HepG2 (cell line): ENCODE measurements around the gene OSBPL2. TPM values are rescaled to one million over a fixed set of nuclear protein-coding genes. Genes with fewer than 3 reads are reported as not detected.

Experiments used
- ARID4A ChIP-seq: sonication (generic); formaldehyde crosslinking; IDR thresholded peaks from 2 replicates; pipeline ENCODE4 v1.5.0; 2020; ENCODE audit warnings: mild to moderate bottlenecking, missing genetic modification reagents, borderline replicate concordance
- BHLHE40 ChIP-seq: IDR thresholded peaks from 2 replicates; pipeline ENCODE4 v1.6.1; 2011; ENCODE audit warnings: low read length, improper control_type of control experiment
- BRD4 ChIP-seq: sonication (generic); formaldehyde crosslinking; IDR thresholded peaks from 2 replicates; pipeline ENCODE4 v1.4.0; 2020; ENCODE audit warnings: missing genetic modification reagents
- CBX2 ChIP-seq, 2 experiments: fragments of 200-600 bp in 1 of 2; sonication (generic); formaldehyde crosslinking in 1 of 2; IDR thresholded peaks; 2 replicates each; pipeline versions ENCODE4 v1.7.0 to v1.8.1; 2018 to 2022; ENCODE audit warnings: low read depth in 2 of 2, low read length in 1 of 2, mild to moderate bottlenecking in 1 of 2, missing genetic modification reagents in 1 of 2
- FOXC1 ChIP-seq: sonication (generic); formaldehyde crosslinking; IDR thresholded peaks from 2 replicates; pipeline ENCODE4 v1.8.0; 2022; ENCODE audit warnings: mild to moderate bottlenecking, missing genetic modification reagents, borderline replicate concordance
- HNRNPK ChIP-seq: fragments of 200-400 bp; formaldehyde crosslinking; IDR thresholded peaks from 2 replicates; pipeline ENCODE4 v1.6.1; 2018; ENCODE audit warnings: low read length, low read depth, moderate library complexity, mild to moderate bottlenecking; ENCODE audit not compliant: poor library complexity, severe bottlenecking
- HNRNPL ChIP-seq: fragments of 200-400 bp; formaldehyde crosslinking; IDR thresholded peaks from 2 replicates; pipeline ENCODE4 v1.6.1; 2017; ENCODE audit warnings: mild to moderate bottlenecking, low read depth, low read length
- HNRNPLL ChIP-seq: fragments of 200-400 bp; formaldehyde crosslinking; IDR thresholded peaks from 2 replicates; pipeline ENCODE4 v1.6.1; 2017; ENCODE audit warnings: mild to moderate bottlenecking, low read depth, low read length; ENCODE audit not compliant: poor library complexity, severe bottlenecking
- MAX ChIP-seq: IDR thresholded peaks from 2 replicates; pipeline ENCODE4 v1.6.1; 2012; ENCODE audit warnings: inconsistent platforms
- MIER2 ChIP-seq: IDR thresholded peaks from 2 replicates; pipeline ENCODE4 v1.6.1; 2016; ENCODE audit warnings: missing biosample characterization, missing genetic modification reagents
- MTERF4 ChIP-seq: sonication (generic); formaldehyde crosslinking; IDR thresholded peaks from 2 replicates; pipeline ENCODE4 v1.8.0; 2023; ENCODE audit warnings: mild to moderate bottlenecking, missing genetic modification reagents
- NFIB ChIP-seq: sonication (generic); formaldehyde crosslinking; IDR thresholded peaks from 2 replicates; pipeline ENCODE4 v1.9.0; 2021; ENCODE audit warnings: missing genetic modification reagents, mild to moderate bottlenecking, borderline replicate concordance
- RARA ChIP-seq: IDR thresholded peaks from 2 replicates; pipeline ENCODE4 v1.6.1; 2016; ENCODE audit warnings: missing genetic modification reagents, missing compliant biosample characterization
- RNF2 ChIP-seq: fragments of 450-650 bp; conservative IDR thresholded peaks from 2 replicates; pipeline ENCODE4 v1.6.1; 2016; ENCODE audit warnings: low read depth
- ZHX1 ChIP-seq: sonication (generic); formaldehyde crosslinking; IDR thresholded peaks from 2 replicates; pipeline ENCODE4 v1.8.1; 2022; ENCODE audit warnings: low read depth, mild to moderate bottlenecking, missing genetic modification reagents
- ZNF33B ChIP-seq: sonication (generic); formaldehyde crosslinking; IDR thresholded peaks from 2 replicates; pipeline ENCODE4 v1.5.1; 2020; ENCODE audit warnings: mild to moderate bottlenecking, missing genetic modification reagents
- ZNF567 ChIP-seq: sonication (generic); formaldehyde crosslinking; IDR thresholded peaks from 2 replicates; pipeline ENCODE4 v1.8.1; 2023; ENCODE audit warnings: mild to moderate bottlenecking, missing genetic modification reagents, borderline replicate concordance
- ZNF776 ChIP-seq: sonication (generic); formaldehyde crosslinking; IDR thresholded peaks from 2 replicates; pipeline ENCODE4 v1.4.0; 2020; ENCODE audit warnings: mild to moderate bottlenecking, missing genetic modification reagents
- ZNF83 ChIP-seq: sonication (generic); formaldehyde crosslinking; IDR thresholded peaks from 2 replicates; pipeline ENCODE4 v1.4.0; 2020; ENCODE audit warnings: missing genetic modification reagents, mild to moderate bottlenecking, borderline replicate concordance
- polyA plus RNA-seq, 8 experiments: library from polyadenylated mRNA; depleted of rRNA in 3 of 8; stranded (reverse) in 7 of 8; unstranded in 1 of 8; fragments of >200 nt; fragmentation: Illumina TruSeq in 4 of 8; extraction: Trizol in 4 of 8; gene quantifications; 2 replicates each; pipeline versions ENCODE4 v1.2.1 to v1.2.3, GENCODE V29; 2011 to 2016; ENCODE audit warnings: low read depth in 4 of 8, missing spikeins in 1 of 8, mixed read lengths in 1 of 8; ENCODE audit not compliant: insufficient read depth in 1 of 8
- total RNA-seq, 5 experiments: library from RNA; depleted of rRNA; stranded (reverse); fragments of >200 nt; fragmentation: Illumina TruSeq; extraction: Trizol; gene quantifications; 2 replicates each; pipeline ENCODE4 v1.2.3, GENCODE V29; 2016; ENCODE audit warnings: low read depth in 1 of 5

The OSBPL2 gene
- total and polyA plus RNA-seq, 2 of the 13 experiments (the other 11 are each of a cell fraction or from before 2014, with no cell fraction given) = 18.5 to 37.4 TPM

- TF ChIP-seq HNRNPL (0 out of 2 replicates have a peak, but pooled peaks have one; percentile 26), HNRNPLL (no peak), ZNF776 (CRISPR knock-in tag) (0 out of 2 replicates have a peak, but pooled peaks have one; percentile 83), RARA (CRISPR knock-in tag) (no peak), MAX (peak; percentile 86), ZNF33B (CRISPR knock-in tag) (peak; percentile 71; the same call in 1 of the 2 replicates), HNRNPK (no peak), ARID4A (peak; percentile 30; the same call in 1 of the 2 replicates), ZHX1 (CRISPR knock-in tag) (no peak), RNF2 (peak; percentile 69; the same call in 1 of the 2 replicates), NFIB (CRISPR knock-in tag) (peak; percentile 90; the same call in 1 of the 2 replicates), MIER2 (peak; percentile 48; the same call in 1 of the 2 replicates), CBX2 (IDR thresholded peaks at IDR 0.05; ENCODE audit: low read depth, low read length) (no peak), CBX2 (CRISPR knock-in tag; IDR thresholded peaks at IDR 0.05; ENCODE audit: low read depth) (no peak), FOXC1 (CRISPR knock-in tag) (0 out of 2 replicates have a peak, but pooled peaks have one; percentile 7), ZNF83 (no peak), BHLHE40 (peak; percentile 49; the same call in 1 of the 2 replicates), ZNF567 (0 out of 2 replicates have a peak, but pooled peaks have one; percentile 46), BRD4 (CRISPR knock-in tag) (0 out of 2 replicates have a peak, but pooled peaks have one; percentile 60), MTERF4 (CRISPR knock-in tag) (0 out of 2 replicates have a peak, but pooled peaks have one; percentile 5)
These were observed 10.1 kb upstream of the OSBPL2 start (continued) for GRCh38 chr20:62227977-62228958.
